Stimulated activated CD8-positive, alpha-beta memory T cell treated with anti-CD3 and anti-CD28 coated beads, Interleukin-12 subunit alpha, Interleukin-12 subunit beta, amount 100 ng/mL, for 24 hours (primary cell): Measurements from ENCODE around the gene ADCY6.
"Not testable (repeated sequence)": the region's sequence is repeated elsewhere in the genome, so short reads cannot be mapped to it uniquely, and the experiment has no call there.

Source experiments
- DNase-seq: peaks from one replicate; pipeline ENCODE4 v3.0.0-alpha.2; 2020; ENCODE audit errors: extremely low read depth

ADCY6 gene

GRCh38 chr12:48750769-48751356 lies 38.0 kb downstream of the ADCY6 start:
- DNase-seq, result no peak

GRCh38 chr12:48750215-48750614 lies 38.7 kb downstream of the ADCY6 start:
- no peak for DNase-seq

- no peak for DNase-seq
These were observed 44.5 kb downstream of the ADCY6 start for GRCh38 chr12:48744251-48745008.

- no peak for DNase-seq
These were observed 49.1 kb downstream of the ADCY6 start for GRCh38 chr12:48739618-48740269.

GRCh38 chr12:48736456-48736855 lies 52.4 kb downstream of the ADCY6 start:
- no peak for DNase-seq

- no peak for DNase-seq
These were observed 60.1 kb downstream of the ADCY6 start for GRCh38 chr12:48728807-48729206.

GRCh38 chr12:48720737-48721136 lies 68.2 kb downstream of the ADCY6 start:
- not testable (repeated sequence) for DNase-seq

GRCh38 chr12:48720171-48720570 lies 68.7 kb downstream of the ADCY6 start:
- not testable (repeated sequence) for DNase-seq

- not testable (repeated sequence) for DNase-seq
These were observed 69.9 kb downstream of the ADCY6 start for GRCh38 chr12:48719002-48719401.

GRCh38 chr12:48717252-48717695 lies 71.6 kb downstream of the ADCY6 start:
- DNase-seq, result no peak

- peak; percentile 98 for DNase-seq
These were observed 72.2 kb downstream of the ADCY6 start, which contains the start of gene CCNT1 for GRCh38 chr12:48716493-48717251. TSS of gene CCNT1 (minus strand) at chr12:48716707. CDS start at chr12:48716675, 32 bp downstream.
